ENCODE measurements around the gene BEAN1.

The BEAN1 gene

GRCh38 chr16:66401610-66402009, 25.5 kb upstream of the BEAN1 start:
- H3K9ac ChIP-seq: no peak overlapping the region
- no peak for TF ChIP-seq CTCF (IDR thresholded peaks at IDR 0.05)
- H3K27me3 ChIP-seq (ENCODE audit: control insufficient read depth, insufficient read depth, low read length): no peaks in the 10 kb centered on the region
- no peak overlapping the region for H3K4me3 ChIP-seq (ENCODE audit: low read depth, low read length)
- no peaks in the 10 kb centered on the region for H3K79me2 ChIP-seq
- H3K27ac ChIP-seq: no peak overlapping the region
- H3K36me3 ChIP-seq (ENCODE audit: control insufficient read depth, insufficient read depth, low read length): no peaks in the 10 kb centered on the region
- H2AFZ ChIP-seq: no peak overlapping the region
- peaks cover 2% of the 10 kb centered on the region for H3K4me1 ChIP-seq
- no peak overlapping the region for H3K4me2 ChIP-seq (ENCODE audit: low read length)
- H3K9me3 ChIP-seq (ENCODE audit: control insufficient read depth, low read length): no peaks in the 10 kb centered on the region

DNA sequence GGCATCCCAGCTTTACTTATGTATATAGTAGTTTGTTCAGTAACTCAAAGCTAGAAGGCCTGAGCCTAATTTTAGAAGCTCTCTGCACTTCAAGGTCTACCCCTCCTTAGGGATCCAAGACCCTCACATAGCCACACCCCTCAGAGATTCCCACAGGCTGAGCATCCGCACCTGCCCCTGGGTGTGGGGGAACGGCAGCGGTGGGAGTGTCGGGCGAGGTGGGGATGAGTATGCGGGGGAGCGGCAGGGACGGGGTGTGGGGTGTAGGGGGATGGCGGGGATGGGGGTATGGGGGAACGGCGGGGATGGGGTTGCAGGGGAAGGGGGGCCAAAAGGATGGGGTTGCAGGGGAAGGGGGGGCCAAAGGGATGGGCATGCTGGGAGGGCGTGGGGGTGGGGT, 24.9 kb upstream of the BEAN1 start:
- no peaks in the 10 kb centered on the region for H3K79me2 ChIP-seq
- TF ChIP-seq CTCF (IDR thresholded peaks at IDR 0.05): no peak
- no peak overlapping the region for H3K27ac ChIP-seq
- H3K9ac ChIP-seq: no peak overlapping the region
- no peaks in the 10 kb centered on the region for H3K9me3 ChIP-seq (ENCODE audit: control insufficient read depth, low read length)
- H2AFZ ChIP-seq: no peak overlapping the region
- H3K4me1 ChIP-seq: peaks cover 5% of the 10 kb centered on the region
- no peak overlapping the region for H3K4me2 ChIP-seq (ENCODE audit: low read length)
- no peak overlapping the region for H3K4me3 ChIP-seq (ENCODE audit: low read depth, low read length)
- no peaks in the 10 kb centered on the region for H3K36me3 ChIP-seq (ENCODE audit: control insufficient read depth, insufficient read depth, low read length)
- H3K27me3 ChIP-seq (ENCODE audit: control insufficient read depth, insufficient read depth, low read length): no peaks in the 10 kb centered on the region

GRCh38 chr16:66402591-66403230, 24.4 kb upstream of the BEAN1 start:
- H3K4me1 ChIP-seq: peaks cover 5% of the 10 kb centered on the region
- no peak overlapping the region for H2AFZ ChIP-seq
- H3K36me3 ChIP-seq (ENCODE audit: control insufficient read depth, insufficient read depth, low read length): no peaks in the 10 kb centered on the region
- H3K4me3 ChIP-seq (ENCODE audit: low read depth, low read length): no peak overlapping the region
- H3K9ac ChIP-seq: no peak overlapping the region
- no peak overlapping the region for H3K4me2 ChIP-seq (ENCODE audit: low read length)
- H3K9me3 ChIP-seq (ENCODE audit: control insufficient read depth, low read length): no peaks in the 10 kb centered on the region
- H3K27me3 ChIP-seq (ENCODE audit: control insufficient read depth, insufficient read depth, low read length): no peaks in the 10 kb centered on the region
- no peak for TF ChIP-seq CTCF (IDR thresholded peaks at IDR 0.05)
- H3K79me2 ChIP-seq: no peaks in the 10 kb centered on the region
- no peak overlapping the region for H3K27ac ChIP-seq

DNA sequence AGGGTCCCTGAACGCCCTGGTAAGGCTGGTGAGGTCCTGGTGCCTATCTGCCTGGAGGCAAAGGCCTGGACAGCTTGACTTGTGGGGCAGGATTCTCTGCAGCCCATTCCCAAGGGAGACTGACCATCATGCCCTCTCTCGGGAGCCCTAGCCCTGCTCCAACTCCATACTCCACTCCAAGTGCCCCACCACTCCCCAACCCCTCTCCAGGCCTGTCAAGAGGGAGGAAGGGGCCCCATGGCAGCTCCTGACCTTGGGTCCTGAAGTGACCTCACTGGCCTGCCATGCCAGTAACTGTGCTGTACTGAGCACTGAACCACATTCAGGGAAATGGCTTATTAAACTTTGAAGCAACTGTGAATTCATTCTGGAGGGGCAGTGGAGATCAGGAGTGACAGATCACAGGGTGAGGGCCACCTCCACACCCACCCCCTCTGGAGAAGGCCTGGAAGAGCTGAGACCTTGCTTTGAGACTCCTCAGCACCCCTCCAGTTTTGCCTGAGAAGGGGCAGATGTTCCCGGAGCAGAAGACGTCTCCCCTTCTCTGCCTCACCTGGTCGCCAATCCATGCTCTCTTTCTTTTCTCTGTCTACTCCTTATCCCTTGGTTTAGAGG, 23.5 kb upstream of the BEAN1 start:
- Histone ChIP-seq H3K36me3 (ENCODE audit: control insufficient read depth, insufficient read depth, low read length) (no peaks in the 10 kb centered on the region), H3K9ac (no peak overlapping the region), H3K27ac (no peak overlapping the region), H3K9me3 (ENCODE audit: control insufficient read depth, low read length) (no peaks in the 10 kb centered on the region), H2AFZ (no peak overlapping the region), H3K4me1 (peaks cover 5% of the 10 kb centered on the region), H3K79me2 (no peaks in the 10 kb centered on the region), H3K4me2 (ENCODE audit: low read length) (no peak overlapping the region), H3K4me3 (ENCODE audit: low read depth, low read length) (no peak overlapping the region), H3K27me3 (ENCODE audit: control insufficient read depth, insufficient read depth, low read length) (no peaks in the 10 kb centered on the region)
- no peak for TF ChIP-seq CTCF (IDR thresholded peaks at IDR 0.05)
